Endothelial cell of umbilical vein (primary cell): Measurements from ENCODE around the gene FGA. TPM values are rescaled to one million over a fixed set of nuclear protein-coding genes. Genes with fewer than 3 reads are reported as not detected.

Experiments used
- BruUV-seq: library from RNA; stranded (reverse); fragments of 400-500 nt; replicated peaks from 2 replicates; lab custom pipeline; 2021; lab: Mats Ljungman, UMichigan
- CTCF ChIA-PET: fragments of 300-600, 350-600 bp; sonication (Branson Sonifier 250); formaldehyde crosslinking; loops from one replicate; lab custom pipeline; 2021; ENCODE audit warnings: antibody characterized with exemption, inconsistent platforms; lab: Charles Lee
- POLR2A ChIA-PET: fragments of 300-600, 350-600 bp; sonication (Branson Sonifier 250); formaldehyde crosslinking; loops from one replicate; lab custom pipeline; 2021; ENCODE audit warnings: antibody characterized with exemption, inconsistent platforms; lab: Charles Lee
- DNase-seq: peaks from one replicate; pipeline ENCODE4 v3.0.0-alpha.2; 2011; ENCODE audit warnings: low read depth, low spot score
- FAIRE-seq: peaks from 2 replicates; lab custom pipeline; 2011; peaks lifted over from hg19 to GRCh38; lab: Jason Lieb, UNC
- H2AFZ ChIP-seq: 2 replicates; pipeline ENCODE4 v1.6.0; 2012; ENCODE audit warnings: low read depth, low read length, control low read depth, inconsistent platforms
- H3K27ac ChIP-seq: 2 replicates; pipeline ENCODE4 v1.5.1; 2011; ENCODE audit warnings: low read depth, mild to moderate bottlenecking, control low read depth, low read length, moderate library complexity; ENCODE audit not compliant: insufficient read depth
- H3K27me3 ChIP-seq, 2 experiments: 2 replicates each; pipeline versions ENCODE4 v1.6.0 to v1.6.1; 2011; ENCODE audit warnings: low read length in 2 of 2, mixed read lengths in 1 of 2; ENCODE audit not compliant: control insufficient read depth in 2 of 2, insufficient read depth in 2 of 2
- H3K36me3 ChIP-seq, 2 experiments: 2 replicates in 1 of 2; 3 replicates in 1 of 2; pipeline ENCODE4 v1.5.1; 2011; ENCODE audit warnings: low read length in 2 of 2, mild to moderate bottlenecking in 1 of 2, moderate library complexity in 1 of 2; ENCODE audit not compliant: control insufficient read depth in 2 of 2, insufficient read depth in 2 of 2; ENCODE audit errors: extremely low read depth in 1 of 2
- H3K4me1 ChIP-seq: 3 replicates; pipeline ENCODE4 v1.5.1; 2011; ENCODE audit warnings: mild to moderate bottlenecking, low read length; ENCODE audit not compliant: control insufficient read depth, insufficient read depth; ENCODE audit errors: extremely low read depth
- H3K4me2 ChIP-seq: 2 replicates; pipeline ENCODE4 v1.6.1; 2011; ENCODE audit warnings: low read length, control low read depth, mixed read lengths; ENCODE audit not compliant: insufficient read depth
- H3K4me3 ChIP-seq, 3 experiments: fragments of 200-600 bp in 1 of 3; sonication (generic), shearing (Covaris generic) in 1 of 3; replicated peaks in 1 of 3; 2 replicates each; pipeline ENCODE4 v1.5.1; 2011 to 2016; ENCODE audit warnings: control low read depth in 3 of 3, low read length in 3 of 3, mild to moderate bottlenecking in 2 of 3, inconsistent platforms in 1 of 3, low read depth in 1 of 3, moderate library complexity in 1 of 3; ENCODE audit not compliant: insufficient read depth in 1 of 3
- H3K79me2 ChIP-seq: 2 replicates; pipeline ENCODE4 v1.6.0; 2012; ENCODE audit warnings: low read length, inconsistent platforms; ENCODE audit not compliant: control insufficient read depth, insufficient read depth
- H3K9ac ChIP-seq: replicated peaks from 2 replicates; pipeline ENCODE3; 2011; ENCODE audit warnings: low read length, control low read depth; ENCODE audit not compliant: insufficient read depth; ENCODE audit errors: extremely low read depth
- H3K9me1 ChIP-seq: replicated peaks from 3 replicates; pipeline ENCODE4 v1.6.0; 2011; ENCODE audit warnings: mild to moderate bottlenecking, low read length; ENCODE audit not compliant: control insufficient read depth, insufficient read depth; ENCODE audit errors: extremely low read depth
- H3K9me3 ChIP-seq: replicated peaks from 2 replicates; pipeline ENCODE4 v1.5.1; 2012; ENCODE audit warnings: low read length, inconsistent platforms; ENCODE audit not compliant: control insufficient read depth, insufficient read depth
- H4K20me1 ChIP-seq: replicated peaks from 2 replicates; pipeline ENCODE3; 2011; ENCODE audit warnings: mild to moderate bottlenecking, low read length; ENCODE audit not compliant: control insufficient read depth, insufficient read depth; ENCODE audit errors: extremely low read depth
- EZH2 ChIP-seq: IDR thresholded peaks from 2 replicates; pipeline ENCODE4 v1.6.1; 2012; ENCODE audit warnings: borderline replicate concordance, low read depth, mild to moderate bottlenecking, moderate library complexity, low read length, inconsistent platforms; ENCODE audit not compliant: severe bottlenecking
- FOS ChIP-seq: IDR thresholded peaks from 2 replicates; pipeline ENCODE4 v1.6.1; 2011; ENCODE audit warnings: mild to moderate bottlenecking, low read length, moderate library complexity, borderline replicate concordance; ENCODE audit not compliant: insufficient read depth
- GATA2 ChIP-seq: IDR thresholded peaks from 2 replicates; pipeline ENCODE4 v1.7.0; 2011; ENCODE audit warnings: low read depth, mild to moderate bottlenecking, moderate library complexity, mixed read lengths, low read length; ENCODE audit not compliant: insufficient read length, insufficient read depth
- JUN ChIP-seq: IDR thresholded peaks from 2 replicates; pipeline ENCODE4 v1.6.1; 2011; ENCODE audit warnings: borderline replicate concordance, low read depth; ENCODE audit not compliant: insufficient read length, insufficient read depth
- MYC ChIP-seq: IDR thresholded peaks from one replicate; pipeline ENCODE4 v1.6.1; 2011; ENCODE audit warnings: mild to moderate bottlenecking, low read depth, low read length
- POLR2A ChIP-seq: IDR thresholded peaks from 2 replicates; pipeline ENCODE4 v1.6.1; 2012; ENCODE audit warnings: low read depth, mild to moderate bottlenecking, control low read depth, low read length
- POLR2AphosphoS5 ChIP-seq: IDR thresholded peaks from 2 replicates; pipeline ENCODE4 v1.6.1; 2012; ENCODE audit warnings: low read depth, mild to moderate bottlenecking, control low read depth, low read length, moderate library complexity; ENCODE audit not compliant: insufficient read depth
- dilution Hi-C: fragments of 300-500 bp; cut with MboI; formaldehyde crosslinking; loops from one replicate; pipeline ENCODE4 v1.15.0; 2019; ENCODE audit warnings: low sequenced_read_pairs; ENCODE audit not compliant: extremely low pct_ligation_motif_present
- intact Hi-C: fragments of 100-400 bp; cut with micrococcal nuclease; formaldehyde crosslinking; loops from one replicate; pipeline ENCODE4 v1.10.0; 2022
- polyA plus RNA-seq, 4 experiments: library from polyadenylated mRNA; depleted of rRNA in 3 of 4; stranded (reverse) in 3 of 4; unstranded in 1 of 4; fragments of >200 nt; gene quantifications; 2 replicates each; pipeline versions ENCODE4 v1.2.1 to v1.2.3, GENCODE V29; 2011 to 2012; ENCODE audit warnings: missing spikeins in 1 of 4
- total RNA-seq: library from RNA; stranded (reverse); gene quantifications from 2 replicates; pipeline ENCODE4 v1.2.3, GENCODE V29; 2021
- TF ChIP-seq, protein P1 (sequence below): IDR thresholded peaks from 2 replicates; pipeline ENCODE4 v1.6.1; 2011; ENCODE audit not compliant: insufficient read depth, insufficient read length
- TF ChIP-seq, protein P2 (sequence below), 2 donors: IDR thresholded peaks; 1 replicate in 1 of 2; 2 replicates in 1 of 2; pipeline ENCODE4 v1.5.1; 2011; ENCODE audit warnings: low read length in 2 of 2, mild to moderate bottlenecking in 2 of 2, moderate library complexity in 2 of 2, control low read depth in 1 of 2, inconsistent platforms in 1 of 2, low read depth in 1 of 2; ENCODE audit not compliant: insufficient read depth in 1 of 2; ENCODE audit errors: extremely low read depth in 1 of 2

FGA gene
- total and polyA plus RNA-seq, 2 donors (not counting 3 experiments of a cell fraction or from before 2014, with no cell fraction given), result not detected

DNA sequence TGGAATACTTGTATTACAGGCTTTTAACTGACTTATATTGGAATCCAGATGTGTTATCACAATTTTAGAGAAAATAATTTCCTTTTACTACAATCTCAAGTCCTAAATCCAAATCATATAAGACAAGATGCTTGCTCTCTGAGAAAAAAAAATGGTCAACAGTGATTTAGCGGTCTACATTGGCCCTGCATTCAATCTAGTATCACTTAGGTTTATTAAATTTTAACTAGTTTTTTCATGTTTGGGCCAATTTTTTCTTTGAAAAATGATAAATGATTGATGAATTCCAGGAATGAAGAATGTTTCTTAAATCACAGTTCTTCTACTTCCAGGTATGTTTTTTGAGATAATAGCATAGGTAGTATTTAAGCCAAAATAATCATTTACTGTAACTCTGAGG, 24.7 kb upstream of the FGA start:
- Histone ChIP-seq H3K4me1 (no peaks in the 10 kb centered on the region), H2AFZ (no peak overlapping the region), H3K9me1 (no peaks in the 10 kb centered on the region), H3K79me2 (no peaks in the 10 kb centered on the region), H4K20me1 (no peaks in the 10 kb centered on the region), H3K36me3 (no peaks in the 10 kb centered on the region), H3K9me3 (no peaks in the 10 kb centered on the region), H3K27me3 (peaks cover 0 to 4% of the 10 kb centered on the region in 2 experiments), H3K27ac (no peak overlapping the region), H3K9ac (no peak overlapping the region), H3K4me3 (no peak overlapping the region), H3K4me2 (no peak overlapping the region)
- CTCF ChIA-PET, result interaction anchor here (1.0 to 3.4 kb wide), 4 partner anchors 18 to 65 kb away, joined by 3 to 13 read pairs (median 4); partner anchors contain the start of genes FGB and PLRG1
- no peak for DNase-seq
- POLR2A ChIA-PET, result no interaction called here
- intact Hi-C loops (loop anchor here (5.0 kb wide), 1 partner anchor 828 kb away; the partner anchor contains the start of gene SFRP2), dilution Hi-C loops (no loop called here)
- no TSS peak for BruUV-seq
- TF ChIP-seq POLR2A (no peak), GATA2 (no peak), JUN (no peak), EZH2 (no peak), MYC (no peak), FOS (no peak), POLR2AphosphoS5 (no peak)
- TF ChIP-seq, protein P1, sequence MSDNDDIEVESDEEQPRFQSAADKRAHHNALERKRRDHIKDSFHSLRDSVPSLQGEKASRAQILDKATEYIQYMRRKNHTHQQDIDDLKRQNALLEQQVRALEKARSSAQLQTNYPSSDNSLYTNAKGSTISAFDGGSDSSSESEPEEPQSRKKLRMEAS, result no peak
- TF ChIP-seq, protein P2, sequence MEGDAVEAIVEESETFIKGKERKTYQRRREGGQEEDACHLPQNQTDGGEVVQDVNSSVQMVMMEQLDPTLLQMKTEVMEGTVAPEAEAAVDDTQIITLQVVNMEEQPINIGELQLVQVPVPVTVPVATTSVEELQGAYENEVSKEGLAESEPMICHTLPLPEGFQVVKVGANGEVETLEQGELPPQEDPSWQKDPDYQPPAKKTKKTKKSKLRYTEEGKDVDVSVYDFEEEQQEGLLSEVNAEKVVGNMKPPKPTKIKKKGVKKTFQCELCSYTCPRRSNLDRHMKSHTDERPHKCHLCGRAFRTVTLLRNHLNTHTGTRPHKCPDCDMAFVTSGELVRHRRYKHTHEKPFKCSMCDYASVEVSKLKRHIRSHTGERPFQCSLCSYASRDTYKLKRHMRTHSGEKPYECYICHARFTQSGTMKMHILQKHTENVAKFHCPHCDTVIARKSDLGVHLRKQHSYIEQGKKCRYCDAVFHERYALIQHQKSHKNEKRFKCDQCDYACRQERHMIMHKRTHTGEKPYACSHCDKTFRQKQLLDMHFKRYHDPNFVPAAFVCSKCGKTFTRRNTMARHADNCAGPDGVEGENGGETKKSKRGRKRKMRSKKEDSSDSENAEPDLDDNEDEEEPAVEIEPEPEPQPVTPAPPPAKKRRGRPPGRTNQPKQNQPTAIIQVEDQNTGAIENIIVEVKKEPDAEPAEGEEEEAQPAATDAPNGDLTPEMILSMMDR (IDR thresholded peaks at IDR 0.05; ENCODE audit: extremely low read depth in 1 of 2, insufficient read depth in 1 of 2, low read depth in 1 of 2, low read length in 2 of 2), result no peak
- no peak for FAIRE-seq
